Prostate gland (tissue), 2 donors: ENCODE data around the gene DNAH5. TPM values are rescaled to one million over a fixed set of nuclear protein-coding genes. Genes with fewer than 3 reads are reported as not detected.

Experiments used
- DNase-seq: peaks from one replicate; pipeline ENCODE4 v3.0.0-alpha.2; 2019; ENCODE audit warnings: low spot score
- H3K27ac ChIP-seq, 2 donors: fragments of 200-600 bp; sonication (generic); 2 replicates each; pipeline ENCODE4 v1.5.1; 2017 to 2019
- H3K27me3 ChIP-seq: fragments of 200-600 bp; sonication (generic); replicated peaks from 2 replicates; pipeline ENCODE4 v1.5.1; 2019; ENCODE audit not compliant: insufficient read depth
- H3K36me3 ChIP-seq, 2 donors: fragments of 200-600 bp; sonication (generic); 1 replicate in 1 of 2; 2 replicates in 1 of 2; pipeline versions ENCODE4 v1.5.1 to v1.8.1; 2017 to 2019
- H3K4me1 ChIP-seq: fragments of 200-600 bp; sonication (generic); replicated peaks from 2 replicates; pipeline ENCODE4 v1.5.1; 2019
- H3K4me3 ChIP-seq, 2 donors: fragments of 200-600 bp; sonication (generic); 2 replicates each; pipeline ENCODE4 v1.5.1; 2017 to 2019
- H3K9me3 ChIP-seq: fragments of 200-600 bp; sonication (generic); 2 replicates; pipeline ENCODE4 v1.5.1; 2017
- CTCF ChIP-seq, 4 experiments: fragments of 200-600 bp in 2 of 4; fragments of 450-650 bp in 2 of 4; sonication (generic) in 2 of 4; IDR thresholded peaks; 1 replicate in 3 of 4; 2 replicates in 1 of 4; pipeline ENCODE4 v1.5.1; 2016 to 2019; ENCODE audit warnings: antibody characterized with exemption in 4 of 4, mild to moderate bottlenecking in 2 of 4, moderate library complexity in 2 of 4
- POLR2A ChIP-seq: fragments of 450-650 bp; IDR thresholded peaks from one replicate; pipeline ENCODE4 v1.6.1; 2016; ENCODE audit warnings: antibody characterized with exemption, mild to moderate bottlenecking
- POLR2AphosphoS5 ChIP-seq: sonication (generic); formaldehyde crosslinking; IDR thresholded peaks from one replicate; pipeline ENCODE4 v1.6.1; 2017; ENCODE audit warnings: antibody characterized with exemption
- WGBS: methylation state at CpG from one replicate; pipeline ENCODE4 v1.1.5; 2018; 5-methylcytosine and 5-hydroxymethylcytosine counted together
- intact Hi-C: fragments of 100-400 bp; cut with DNase I; formaldehyde crosslinking; loops from one replicate; pipeline ENCODE4 v1.14.2; 2022
- total RNA-seq, 2 donors: library from RNA; depleted of rRNA; stranded (reverse); fragments of >200 nt; gene quantifications; one replicate each; pipeline ENCODE4 v1.1.0, GENCODE V29; 2016

The DNAH5 gene
- total RNA-seq, 2 donors from 2014 or later, result 3.7 to 6.8 TPM

- H3K36me3 ChIP-seq, result no peaks in the 10 kb centered on the region
- no peak overlapping the region for H3K27ac ChIP-seq
- no peaks in the 10 kb centered on the region for H3K4me1 ChIP-seq
- no peaks in the 10 kb centered on the region for H3K9me3 ChIP-seq
- DNase-seq, result no peak
- no peaks in the 10 kb centered on the region for H3K27me3 ChIP-seq
- TF ChIP-seq POLR2A (no peak), CTCF (IDR thresholded peaks at IDR 0.05) (no peak), POLR2AphosphoS5 (no peak)
- intact Hi-C loops, result no loop called here
- no peak overlapping the region for H3K4me3 ChIP-seq
Measured at GRCh38 chr5:13865312-13865711, 79.2 kb downstream of the DNAH5 start.

DNA sequence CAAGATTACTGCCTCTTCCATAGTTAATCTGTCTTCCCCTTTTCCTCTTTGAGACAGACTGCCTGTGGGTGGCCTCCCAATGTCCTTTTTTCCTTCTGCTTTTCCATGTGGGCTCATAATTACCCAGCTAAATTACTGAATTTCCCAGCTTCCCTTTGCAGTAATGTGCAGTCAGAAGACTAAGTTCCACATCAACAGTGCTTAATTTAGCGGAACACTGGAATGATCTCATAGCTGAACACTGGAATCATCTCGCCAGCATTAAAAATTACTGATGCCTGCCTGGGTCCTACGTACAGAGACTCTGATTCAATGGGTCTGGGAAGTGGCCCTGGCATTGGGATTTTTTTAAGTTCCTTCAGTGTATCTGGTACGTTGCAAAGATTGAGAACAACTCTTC, 84.3 kb downstream of the DNAH5 start:
- DNase-seq, result no peak
- 79% methylated on average over 4 of the region's 4 CpGs for WGBS
- no peak overlapping the region for H3K27ac ChIP-seq
- no peak for TF ChIP-seq POLR2AphosphoS5
- TF ChIP-seq CTCF (IDR thresholded peaks at IDR 0.05), result no peak
- TF ChIP-seq POLR2A, result no peak
- intact Hi-C loops, result no loop called here
- no peak overlapping the region for H3K4me3 ChIP-seq
- H3K9me3 ChIP-seq, result no peaks in the 10 kb centered on the region
- no peaks in the 10 kb centered on the region for H3K4me1 ChIP-seq
- no peaks in the 10 kb centered on the region for H3K27me3 ChIP-seq
- H3K36me3 ChIP-seq, result no peaks in the 10 kb centered on the region

- H3K9me3 ChIP-seq, result no peaks in the 10 kb centered on the region
- H3K36me3 ChIP-seq, result no peaks in the 10 kb centered on the region
- no peak overlapping the region for H3K4me3 ChIP-seq
- intact Hi-C loops, result no loop called here
- no peak overlapping the region for H3K27ac ChIP-seq
- TF ChIP-seq CTCF (IDR thresholded peaks at IDR 0.05) (no peak), POLR2A (no peak), POLR2AphosphoS5 (no peak)
- no peaks in the 10 kb centered on the region for H3K4me1 ChIP-seq
- WGBS, result 66% methylated on average over 5 of the region's 5 CpGs
- no peak for DNase-seq
- H3K27me3 ChIP-seq, result no peaks in the 10 kb centered on the region
Measured at GRCh38 chr5:13859270-13860065, 85.0 kb downstream of the DNAH5 start.

GRCh38 chr5:13843175-13843846, 101.2 kb downstream of the DNAH5 start:
- no peak for DNase-seq
- intact Hi-C loops, result no loop called here

More at GRCh38 chr5:13843175-13843846, 101.2 kb downstream of the DNAH5 start:
- 87% methylated on average over 6 of the region's 6 CpGs for WGBS
- H3K27ac ChIP-seq, result no peak overlapping the region
- no peaks in the 10 kb centered on the region for H3K4me1 ChIP-seq
- H3K27me3 ChIP-seq, result no peaks in the 10 kb centered on the region
- TF ChIP-seq POLR2A (no peak), CTCF (IDR thresholded peaks at IDR 0.05) (no peak), POLR2AphosphoS5 (no peak)
- no peaks in the 10 kb centered on the region for H3K36me3 ChIP-seq
- H3K4me3 ChIP-seq, result no peak overlapping the region
- H3K9me3 ChIP-seq, result no peaks in the 10 kb centered on the region
